Measurements from ENCODE around the gene C16orf92. TPM values are rescaled to one million over a fixed set of nuclear protein-coding genes. Genes with fewer than 3 reads are reported as not detected.
A peak's percentile ranks its signal among the peaks of the same experiment; 100 is the strongest.

The C16orf92 gene
- total RNA-seq, 1 donor from 2014 or later = not detected

DNA sequence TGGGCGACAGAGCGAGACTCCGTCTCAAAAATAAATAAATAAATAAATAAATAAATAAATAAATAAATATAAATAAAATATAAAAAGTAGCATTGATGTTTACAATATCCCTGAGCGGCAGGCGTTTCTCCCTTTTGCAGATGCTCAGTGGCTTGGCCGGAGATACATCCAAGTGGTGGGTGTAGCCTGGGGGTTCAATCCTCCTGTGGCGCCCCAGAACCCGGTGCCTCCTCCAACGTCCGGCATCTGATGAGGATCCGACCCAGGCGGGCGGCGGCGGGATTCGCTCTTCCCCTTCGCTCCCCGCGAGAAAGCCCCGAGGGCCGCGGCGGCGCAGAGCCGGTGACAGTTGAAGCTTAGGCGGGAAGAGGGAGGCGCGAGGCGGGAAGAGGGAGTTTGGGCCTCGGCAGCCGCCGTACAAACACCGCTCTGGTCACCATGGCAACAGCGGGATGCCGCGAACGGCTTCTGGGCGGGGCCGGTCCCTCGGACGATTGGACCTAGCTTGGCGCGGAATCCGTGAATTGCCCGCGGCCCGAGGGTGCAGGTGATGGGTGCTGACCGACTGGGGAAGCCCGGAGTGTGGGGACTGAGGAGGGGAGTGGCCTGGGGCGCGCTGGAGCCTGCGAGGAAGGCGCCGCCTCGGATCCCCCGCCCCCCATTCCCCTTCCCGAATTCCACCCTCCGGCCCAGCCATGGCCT lies 29.8 kb downstream of the C16orf92 start:
- Mint-ChIP-seq H3K9me3 (no peaks in the 10 kb centered on the region), H3K36me3 (ENCODE audit: low read depth) (no peaks in the 10 kb centered on the region), H3K27me3 (ENCODE audit: insufficient read depth) (no peaks in the 10 kb centered on the region), H3K4me1 (ENCODE audit: low read depth) (peaks cover 28% of the 10 kb centered on the region), H3K27ac (peak overlapping the region; percentile 82), H3K4me3 (peak overlapping the region; percentile 87)
- intact Hi-C loops (cut with micrococcal nuclease) = loop anchor here (1.0 to 2.0 kb wide), 3 partner anchors 11 to 190 kb away; partner anchors contain the start of genes CDIPT and INO80E
- DNase-seq (ENCODE audit: low spot score) = peak; percentile 89

DNA sequence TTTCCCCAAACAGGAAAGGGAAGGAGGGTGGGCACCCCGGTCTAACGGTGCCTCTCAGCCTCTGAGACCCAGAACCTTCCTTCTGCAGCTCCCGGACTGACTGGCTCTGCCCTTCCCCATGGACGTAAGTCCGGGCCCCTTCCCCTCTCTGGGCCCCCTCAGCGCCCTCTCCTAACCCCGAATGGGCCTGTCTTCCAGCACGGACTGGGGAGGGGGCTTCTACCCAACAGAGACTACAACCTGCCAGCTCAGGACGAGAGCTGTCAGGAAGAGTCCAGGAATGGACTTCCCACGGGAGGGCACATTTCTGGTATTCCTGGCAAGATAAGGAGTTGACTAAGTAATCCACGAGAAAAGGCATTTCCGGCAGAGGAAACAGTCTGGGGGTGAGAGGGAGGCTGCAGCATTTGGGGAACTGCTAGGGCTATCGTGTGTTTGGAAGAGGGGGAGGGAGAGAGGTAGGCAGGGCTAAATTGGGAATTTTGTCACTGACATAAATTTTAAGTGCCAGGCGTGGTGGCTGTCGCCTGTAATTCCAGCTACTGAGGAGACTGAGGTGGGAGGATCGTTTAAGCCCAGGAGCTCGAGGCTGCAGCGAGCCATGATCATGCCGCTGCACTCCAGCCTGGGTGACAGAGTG lies 30.5 kb downstream of the C16orf92 start:
- no peaks in the 10 kb centered on the region for H3K27me3 Mint-ChIP-seq (ENCODE audit: insufficient read depth)
- H3K9me3 Mint-ChIP-seq = no peaks in the 10 kb centered on the region
- intact Hi-C loops (cut with micrococcal nuclease) = loop anchor here (1.0 to 2.0 kb wide), 3 partner anchors 11 to 191 kb away; partner anchors contain the start of genes CDIPT and INO80E
- no peak for DNase-seq (ENCODE audit: low spot score)
- H3K4me1 Mint-ChIP-seq (ENCODE audit: low read depth) = peaks cover 28% of the 10 kb centered on the region
- H3K4me3 Mint-ChIP-seq = peak overlapping the region; percentile 87
- peak overlapping the region; percentile 48 for H3K27ac Mint-ChIP-seq
- no peaks in the 10 kb centered on the region for H3K36me3 Mint-ChIP-seq (ENCODE audit: low read depth)

DNA sequence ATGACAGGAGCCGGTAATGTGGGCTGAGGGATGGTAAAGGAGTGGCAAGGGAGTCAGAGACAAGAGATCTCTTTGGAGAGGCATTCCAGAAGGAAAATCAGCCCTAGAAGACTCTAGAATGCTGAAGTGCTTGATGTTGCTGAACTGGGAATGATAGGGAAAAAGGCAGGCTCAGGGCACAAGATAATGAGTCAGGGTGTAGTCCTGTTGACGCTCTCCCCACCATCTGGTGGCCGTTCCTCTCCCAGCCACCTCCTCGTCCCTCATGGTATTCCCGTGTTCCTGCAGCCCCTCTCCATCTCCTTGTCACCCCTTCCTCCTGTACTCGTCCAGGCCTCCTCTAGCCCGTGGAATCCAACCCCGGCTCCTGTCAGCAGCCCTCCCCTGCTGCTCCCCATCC lies 31.5 kb downstream of the C16orf92 start:
- H3K27me3 Mint-ChIP-seq (ENCODE audit: insufficient read depth) = no peaks in the 10 kb centered on the region
- H3K27ac Mint-ChIP-seq = no peak overlapping the region
- intact Hi-C loops (cut with micrococcal nuclease) = no loop called here
- peak overlapping the region; percentile 59 for H3K4me3 Mint-ChIP-seq
- H3K36me3 Mint-ChIP-seq (ENCODE audit: low read depth) = no peaks in the 10 kb centered on the region
- no peak for DNase-seq (ENCODE audit: low spot score)
- peaks cover 28% of the 10 kb centered on the region for H3K4me1 Mint-ChIP-seq (ENCODE audit: low read depth)
- H3K9me3 Mint-ChIP-seq = no peaks in the 10 kb centered on the region

GRCh38 chr16:30054959-30055553 lies 32.1 kb downstream of the C16orf92 start:
- peak overlapping the region; percentile 59 for H3K4me3 Mint-ChIP-seq
- H3K9me3 Mint-ChIP-seq = no peaks in the 10 kb centered on the region
- no peaks in the 10 kb centered on the region for H3K36me3 Mint-ChIP-seq (ENCODE audit: low read depth)
- DNase-seq (ENCODE audit: low spot score) = peak; percentile 39
- H3K4me1 Mint-ChIP-seq (ENCODE audit: low read depth) = peaks cover 28% of the 10 kb centered on the region
- H3K27ac Mint-ChIP-seq = no peak overlapping the region
- H3K27me3 Mint-ChIP-seq (ENCODE audit: insufficient read depth) = no peaks in the 10 kb centered on the region
- intact Hi-C loops (cut with micrococcal nuclease) = no loop called here

DNA sequence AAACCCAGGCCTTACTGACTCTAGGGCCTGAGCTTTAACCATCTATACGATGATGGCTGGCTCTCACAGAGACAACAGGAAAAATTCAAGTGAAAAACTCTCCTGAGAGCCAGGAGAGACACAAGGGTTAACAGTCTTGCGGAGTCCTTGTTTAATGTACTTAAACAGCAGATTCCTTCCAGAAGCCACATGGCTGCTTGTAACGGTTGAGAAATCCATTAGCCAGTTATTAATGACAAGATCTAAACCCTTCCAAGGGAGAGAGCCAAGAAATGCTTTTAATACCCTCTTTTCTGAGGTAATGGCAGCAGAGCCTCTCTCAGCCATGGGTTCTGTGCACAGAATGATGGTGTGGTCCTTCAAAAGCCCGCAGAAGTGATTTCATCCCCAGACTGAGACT lies 37.3 kb downstream of the C16orf92 start:
- Mint-ChIP-seq H3K27ac (no peak overlapping the region), H3K4me1 (ENCODE audit: low read depth) (peaks cover 1% of the 10 kb centered on the region), H3K4me3 (no peak overlapping the region), H3K9me3 (no peaks in the 10 kb centered on the region), H3K27me3 (ENCODE audit: insufficient read depth) (peaks cover 1% of the 10 kb centered on the region), H3K36me3 (ENCODE audit: low read depth) (peaks cover 2% of the 10 kb centered on the region)
- no peak for DNase-seq (ENCODE audit: low spot score)
- intact Hi-C loops (cut with micrococcal nuclease) = no loop called here

DNA sequence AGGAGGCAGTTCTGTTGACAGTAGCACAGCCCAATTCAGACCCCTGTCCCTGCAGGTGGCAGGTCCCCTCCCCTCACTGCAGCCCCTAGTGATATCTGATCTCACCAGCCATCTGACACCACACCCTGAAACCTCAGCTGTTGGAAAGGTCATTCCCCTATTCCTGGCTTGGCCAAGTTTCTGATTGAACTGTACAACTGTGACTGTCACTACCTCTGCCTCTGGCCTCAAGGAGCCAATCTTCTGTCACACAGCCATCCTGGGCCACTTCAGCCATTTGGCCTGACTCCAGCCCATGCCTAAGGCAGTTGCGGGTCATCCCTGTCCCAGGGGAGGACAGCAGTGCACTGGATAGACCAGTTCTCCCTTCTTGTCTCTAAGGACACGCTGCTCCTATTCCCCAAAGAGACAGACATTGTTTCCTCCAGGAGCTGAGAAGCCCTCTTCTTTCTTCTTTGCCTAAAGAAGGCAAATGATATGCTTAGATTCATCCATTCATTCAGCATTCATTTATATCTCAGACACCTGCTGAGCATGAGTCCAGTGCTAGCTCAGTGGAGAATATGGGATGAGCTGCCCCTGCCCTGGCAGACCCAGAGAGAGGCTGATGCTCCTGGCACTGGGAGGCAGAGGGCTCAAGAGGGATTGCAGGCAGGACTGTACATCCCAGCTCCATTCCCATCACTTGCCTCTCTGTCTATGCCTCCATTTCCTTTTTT lies 38.0 kb downstream of the C16orf92 start:
- no peaks in the 10 kb centered on the region for H3K9me3 Mint-ChIP-seq
- H3K27me3 Mint-ChIP-seq (ENCODE audit: insufficient read depth) = peaks cover 1% of the 10 kb centered on the region
- intact Hi-C loops (cut with micrococcal nuclease) = no loop called here

DNA sequence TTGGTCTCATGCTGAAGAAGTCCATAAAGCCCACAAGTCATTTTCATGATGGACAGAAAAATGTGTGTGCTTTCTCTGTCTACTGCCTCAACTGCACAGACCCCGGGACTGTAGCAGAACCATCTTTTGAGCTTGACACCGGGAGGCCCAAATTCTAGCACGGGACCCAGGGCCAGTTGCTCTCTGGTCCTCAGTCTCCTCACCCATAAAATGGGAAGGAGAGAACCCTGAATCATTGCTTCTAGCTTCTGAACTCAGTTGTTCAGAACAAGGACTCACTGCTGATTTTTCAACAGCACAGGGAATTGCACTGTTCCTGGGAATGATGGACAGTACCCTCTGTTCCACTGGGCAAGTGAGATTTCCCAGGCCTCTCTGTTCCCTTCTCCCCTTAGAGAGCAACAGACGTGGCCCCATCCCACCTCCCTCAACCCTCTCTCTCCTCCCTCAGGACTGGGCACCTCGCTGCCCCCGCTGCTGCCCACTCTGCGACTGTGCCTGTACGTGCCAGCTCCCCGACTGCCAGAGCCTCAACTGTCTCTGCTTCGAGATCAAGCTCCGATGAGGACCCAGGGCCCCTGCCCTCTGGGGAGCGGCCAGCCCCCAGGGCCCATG lies 40.4 kb downstream of the C16orf92 start:
- Mint-ChIP-seq H3K9me3 (no peaks in the 10 kb centered on the region), H3K4me1 (ENCODE audit: low read depth) (peaks cover 13% of the 10 kb centered on the region), H3K4me3 (peak overlapping the region; percentile 99), H3K27me3 (ENCODE audit: insufficient read depth) (peaks cover 1% of the 10 kb centered on the region), H3K36me3 (ENCODE audit: low read depth) (peaks cover 20% of the 10 kb centered on the region), H3K27ac (peak overlapping the region; percentile 100)
- DNase-seq (ENCODE audit: low spot score) = no peak
- intact Hi-C loops (cut with micrococcal nuclease) = no loop called here

More for the DNA sequence above, 38.0 kb downstream of the C16orf92 start:
- no peak overlapping the region for H3K4me3 Mint-ChIP-seq
- no peak overlapping the region for H3K27ac Mint-ChIP-seq
- no peaks in the 10 kb centered on the region for H3K4me1 Mint-ChIP-seq (ENCODE audit: low read depth)
- peaks cover 2% of the 10 kb centered on the region for H3K36me3 Mint-ChIP-seq (ENCODE audit: low read depth)
- no peak for DNase-seq (ENCODE audit: low spot score)

GRCh38 chr16:30063893-30064728 lies 41.1 kb downstream of the C16orf92 start:
- no peaks in the 10 kb centered on the region for H3K9me3 Mint-ChIP-seq
- peaks cover 19% of the 10 kb centered on the region for H3K4me1 Mint-ChIP-seq (ENCODE audit: low read depth)
- intact Hi-C loops (cut with micrococcal nuclease) = loop anchor here (1.0 to 2.0 kb wide), 6 partner anchors 11 to 595 kb away; partner anchors contain the start of genes FBRS, MAPK3 and PRR14
- peaks cover 1% of the 10 kb centered on the region for H3K27me3 Mint-ChIP-seq (ENCODE audit: insufficient read depth)
- peaks cover 27% of the 10 kb centered on the region for H3K36me3 Mint-ChIP-seq (ENCODE audit: low read depth)
- DNase-seq (ENCODE audit: low spot score) = peak; percentile 61
- H3K27ac Mint-ChIP-seq = peak overlapping the region; percentile 100
- peak overlapping the region; percentile 99 for H3K4me3 Mint-ChIP-seq

- Mint-ChIP-seq H3K27me3 (ENCODE audit: insufficient read depth) (peaks cover 1% of the 10 kb centered on the region), H3K27ac (peak overlapping the region; percentile 100), H3K9me3 (no peaks in the 10 kb centered on the region), H3K4me3 (peak overlapping the region; percentile 99), H3K4me1 (ENCODE audit: low read depth) (peaks cover 22% of the 10 kb centered on the region), H3K36me3 (ENCODE audit: low read depth) (peaks cover 32% of the 10 kb centered on the region)
- DNase-seq (ENCODE audit: low spot score) = no peak
- intact Hi-C loops (cut with micrococcal nuclease) = loop anchor here (1.0 to 5.0 kb wide), 15 partner anchors 11 to 594 kb away; partner anchors contain the start of genes ASPHD1, CDIPT, DCTPP1 and FBRS
Measured at GRCh38 chr16:30064729-30065101, 41.7 kb downstream of the C16orf92 start.

GRCh38 chr16:30065102-30065942 lies 42.3 kb downstream of the C16orf92 start, which contains the start of gene ALDOA:
ALDOA (plus strand) TSS chr16:30065760; CDS start chr16:30066898, 1,138 bp downstream.
- intact Hi-C loops (cut with micrococcal nuclease) = loop anchor here (1.0 to 5.0 kb wide), 13 partner anchors 10 to 593 kb away; partner anchors contain the start of genes ASPHD1, CDIPT, DCTPP1 and FBRS
- Mint-ChIP-seq H3K9me3 (no peaks in the 10 kb centered on the region), H3K27me3 (ENCODE audit: insufficient read depth) (peaks cover 1% of the 10 kb centered on the region), H3K4me1 (ENCODE audit: low read depth) (peaks cover 25% of the 10 kb centered on the region), H3K36me3 (ENCODE audit: low read depth) (peaks cover 36% of the 10 kb centered on the region), H3K4me3 (peak within 1 kb of the TSS; percentile 99), H3K27ac (peak within 1 kb of the TSS; percentile 95)
- peak; percentile 95 for DNase-seq (ENCODE audit: low spot score)
